K562 (cell line): ENCODE measurements around the gene CXCL13. TPM values are rescaled to one million over a fixed set of nuclear protein-coding genes. Genes with fewer than 3 reads are reported as not detected.

Experiments
- ATAC-seq: fragments of 200-7000 bp; cut with Tn5 transposase; 3 replicates; pipeline ENCODE4 v1.9.1; 2020; ENCODE audit warnings: moderate library complexity
- BruUV-seq: library from RNA; stranded (reverse); fragments of 400-500 nt; replicated peaks from 2 replicates; lab custom pipeline; 2021; lab: Mats Ljungman, UMichigan
- CTCF ChIA-PET: fragments of 300-600 bp; formaldehyde crosslinking; extraction: SDS; loops from one replicate; lab custom pipeline; 2021; ENCODE audit warnings: low intra/inter-chr PET ratio; lab: Yijun Ruan, JAX
- POLR2A ChIA-PET: fragments of 300-600, 350-650 bp; sonication (Branson Sonifier 250); formaldehyde crosslinking; extraction: SDS; loops from one replicate; lab custom pipeline; 2021; ENCODE audit warnings: antibody characterized with exemption, inconsistent platforms; lab: Yijun Ruan, JAX
- DNase-seq, 4 experiments: peaks; one replicate each; pipeline versions ENCODE4 v3.0.0 to v3.0.0-alpha.2; 2011 to 2018; ENCODE audit warnings: low spot score in 3 of 4, mixed read lengths in 3 of 4; ENCODE audit errors: extremely low read depth in 1 of 4
- FAIRE-seq: peaks from 2 replicates; lab custom pipeline; 2011; peaks lifted over from hg19 to GRCh38; lab: Jason Lieb, UNC
- H2AFZ ChIP-seq: 2 replicates; pipeline ENCODE4 v1.6.0; 2011; ENCODE audit warnings: low read depth, low read length, control low read depth, inconsistent platforms
- H3K27ac ChIP-seq: fragments of 200-600 bp; 3 replicates; pipeline ENCODE4 v1.8.0; 2011; ENCODE audit warnings: low read depth, mild to moderate bottlenecking, control low read depth, inconsistent platforms, low read length, moderate library complexity, mixed read lengths; ENCODE audit errors: extremely low read depth
- H3K27me3 ChIP-seq, 2 experiments: fragments of 300-600 bp in 1 of 2; 2 replicates in 1 of 2; 3 replicates in 1 of 2; pipeline versions ENCODE4 v1.6.0 to v1.8.0; 2011; ENCODE audit warnings: inconsistent platforms in 2 of 2, low read length in 2 of 2, mild to moderate bottlenecking in 1 of 2, mixed read lengths in 1 of 2, moderate library complexity in 1 of 2; ENCODE audit not compliant: control insufficient read depth in 2 of 2, insufficient read depth in 2 of 2
- H3K36me3 ChIP-seq: fragments of 300-600 bp; 3 replicates; pipeline ENCODE4 v1.8.0; 2011; ENCODE audit warnings: mild to moderate bottlenecking, low read length, inconsistent platforms; ENCODE audit not compliant: control insufficient read depth, insufficient read depth
- H3K4me1 ChIP-seq, 2 experiments: fragments of 200-600 bp in 1 of 2; replicated peaks in 1 of 2; 2 replicates in 1 of 2; 3 replicates in 1 of 2; pipeline versions ENCODE4 v1.5.1 to v1.8.0; 2011; ENCODE audit warnings: inconsistent platforms in 2 of 2, low read length in 2 of 2, mild to moderate bottlenecking in 1 of 2, mixed read lengths in 1 of 2, moderate library complexity in 1 of 2; ENCODE audit not compliant: control insufficient read depth in 2 of 2, insufficient read depth in 2 of 2
- H3K4me2 ChIP-seq: 2 replicates; pipeline ENCODE4 v1.6.1; 2011; ENCODE audit warnings: low read length, control low read depth, inconsistent platforms, mixed read lengths; ENCODE audit not compliant: insufficient read depth
- H3K4me3 ChIP-seq: fragments of 200-600 bp; sonication (generic), shearing (Covaris generic); 2 replicates; pipeline ENCODE4 v1.5.1; 2016; ENCODE audit warnings: control low read depth, inconsistent platforms
- H3K79me2 ChIP-seq: fragments of 200-600 bp; 3 replicates; pipeline ENCODE4 v1.8.0; 2011; ENCODE audit warnings: low read length, inconsistent platforms; ENCODE audit not compliant: control insufficient read depth, insufficient read depth
- H3K9ac ChIP-seq, 2 experiments: 2 replicates each; pipeline versions ENCODE4 v1.6.0 to v1.6.1; 2011; ENCODE audit warnings: low read depth in 2 of 2, low read length in 2 of 2, control low read depth in 1 of 2, inconsistent platforms in 1 of 2, mild to moderate bottlenecking in 1 of 2, mixed read lengths in 1 of 2; ENCODE audit not compliant: insufficient read depth in 1 of 2
- H3K9me1 ChIP-seq: one replicate; pipeline ENCODE4 v1.6.0; 2011; ENCODE audit warnings: inconsistent platforms, mild to moderate bottlenecking, low read length, moderate library complexity; ENCODE audit not compliant: control insufficient read depth, insufficient read depth
- H3K9me3 ChIP-seq: replicated peaks from 2 replicates; pipeline ENCODE4 v1.5.1; 2011; ENCODE audit warnings: low read depth, low read length, inconsistent platforms; ENCODE audit not compliant: control insufficient read depth, insufficient read depth
- H4K20me1 ChIP-seq: replicated peaks from 2 replicates; pipeline ENCODE4 v1.6.1; 2011; ENCODE audit warnings: low read length, inconsistent platforms, mixed read lengths; ENCODE audit not compliant: control insufficient read depth, insufficient read depth
- FOXJ2 ChIP-seq: fragments of 200-800 bp; sonication (Bioruptor generic); IDR thresholded peaks from 2 replicates; pipeline ENCODE4 v1.6.1; 2016; ENCODE audit warnings: missing genetic modification characterization, missing compliant biosample characterization
- KAT8 ChIP-seq: fragments of 450-650 bp; IDR thresholded peaks from 2 replicates; pipeline ENCODE4 v1.6.1; 2016; ENCODE audit warnings: low read depth, mild to moderate bottlenecking
- NCOA4 ChIP-seq: fragments of 450-650 bp; IDR thresholded peaks from 2 replicates; pipeline ENCODE4 v1.6.1; 2018; ENCODE audit warnings: mild to moderate bottlenecking; ENCODE audit not compliant: partially characterized antibody
- POLR2AphosphoS5 ChIP-seq: IDR thresholded peaks from 2 replicates; pipeline ENCODE4 v1.6.1; 2011; ENCODE audit warnings: mild to moderate bottlenecking, low read depth, low read length, moderate library complexity; ENCODE audit not compliant: control insufficient read depth, insufficient read depth
- RB1 ChIP-seq: fragments of 450-650 bp; IDR thresholded peaks from 2 replicates; pipeline ENCODE4 v1.6.1; 2017; ENCODE audit warnings: low read depth, mild to moderate bottlenecking
- SMARCA5 ChIP-seq: fragments of 450-650 bp; IDR thresholded peaks from 2 replicates; pipeline ENCODE4 v1.6.1; 2016
- ZBTB1 ChIP-seq: sonication (generic); formaldehyde crosslinking; IDR thresholded peaks from 2 replicates; pipeline ENCODE4 v1.8.1; 2023; ENCODE audit warnings: missing genetic modification reagents, low read depth, mild to moderate bottlenecking, borderline replicate concordance
- ZNF224 ChIP-seq: sonication (generic); formaldehyde crosslinking; IDR thresholded peaks from 2 replicates; pipeline ENCODE4 v1.8.0; 2022; ENCODE audit warnings: mild to moderate bottlenecking, missing genetic modification reagents
- ZNF318 ChIP-seq, 2 experiments: fragments of 450-650 bp; IDR thresholded peaks; 2 replicates each; pipeline ENCODE4 v1.6.1; 2016; ENCODE audit warnings: mild to moderate bottlenecking in 2 of 2, borderline replicate concordance in 1 of 2, low read depth in 1 of 2, moderate library complexity in 1 of 2
- WGBS: fragments of 100-300 bp; shearing (Covaris generic); methylation state at CpG from one replicate; pipeline ENCODE4 v1.1.6; 2016; ENCODE audit warnings: low coverage, mixed read lengths; ENCODE audit not compliant: insufficient coverage; ENCODE audit errors: missing lambda C conversion rate; 5-methylcytosine and 5-hydroxymethylcytosine counted together
- in situ Hi-C: fragments of 300-500 bp; cut with MboI; formaldehyde crosslinking; loops from 4 replicates; pipeline ENCODE4 v1.15.0; 2018; ENCODE audit warnings: inconsistent platforms, mixed read lengths
- intact Hi-C: fragments of 100-400 bp; cut with micrococcal nuclease; formaldehyde crosslinking; loops from 2 replicates; pipeline ENCODE4 v1.14.2; 2022
- polyA plus RNA-seq, 8 experiments: library from polyadenylated mRNA; depleted of rRNA in 4 of 8; stranded (reverse) in 5 of 8; unstranded in 3 of 8; fragments of >200 nt; fragmentation: Nextera tagmentation in 2 of 8; fragmentation: Illumina TruSeq in 1 of 8; extraction: Ambion mirVana in 2 of 8; extraction: Trizol in 1 of 8; gene quantifications; 2 replicates each; pipeline versions ENCODE4 v1.2.1 to v1.2.3, GENCODE V29; 2011 to 2014; ENCODE audit warnings: inconsistent platforms in 1 of 8, missing spikeins in 1 of 8
- total RNA-seq, 7 experiments: library from RNA; depleted of rRNA in 6 of 7; stranded (reverse); fragments of >200 nt in 6 of 7; fragmentation: Illumina TruSeq in 2 of 7; extraction: Trizol in 2 of 7; gene quantifications; 2 replicates each; pipeline versions ENCODE4 v1.2.1 to v1.2.3, GENCODE V29; 2011 to 2021; ENCODE audit warnings: low replicate concordance in 1 of 7
- TF ChIP-seq, protein P1 (sequence below): sonication (generic); formaldehyde crosslinking; IDR thresholded peaks from 2 replicates; pipeline ENCODE4 v1.8.1; 2023; ENCODE audit warnings: mild to moderate bottlenecking, missing genetic modification reagents
- TF ChIP-seq, protein P2 (sequence below): sonication (generic); formaldehyde crosslinking; IDR thresholded peaks from 2 replicates; pipeline ENCODE4 v1.8.0; 2022; ENCODE audit warnings: missing genetic modification reagents, mild to moderate bottlenecking, moderate library complexity, borderline replicate concordance

Gene CXCL13
- total and polyA plus RNA-seq, 9 of the 15 experiments (the other 6 are each of a cell fraction or from before 2014, with no cell fraction given) = not detected

GRCh38 chr4:77581724-77582123 lies 23.9 kb upstream of the CXCL13 start:
- H3K4me3 ChIP-seq = no peak overlapping the region
- no peaks in the 10 kb centered on the region for H3K9me3 ChIP-seq
- CTCF ChIA-PET = no interaction called here
- in situ Hi-C loops (no loop called here), intact Hi-C loops (no loop called here)
- no peak overlapping the region for H3K27ac ChIP-seq
- 0% methylated on average over 4 of the region's 4 CpGs for WGBS
- BruUV-seq = no TSS peak
- no peak overlapping the region for H2AFZ ChIP-seq
- H3K9me1 ChIP-seq = no peaks in the 10 kb centered on the region
- DNase-seq (no peak), ATAC-seq (no peak), FAIRE-seq (no peak)
- H3K4me1 ChIP-seq = no peaks in the 10 kb centered on the region
- H3K27me3 ChIP-seq = no peaks in the 10 kb centered on the region; a peak in 1 of 5 replicates
- H3K4me2 ChIP-seq = no peak overlapping the region
- no peaks in the 10 kb centered on the region for H3K79me2 ChIP-seq
- no peak overlapping the region for H3K9ac ChIP-seq
- POLR2A ChIA-PET = no interaction called here
- no peaks in the 10 kb centered on the region for H4K20me1 ChIP-seq
- no peaks in the 10 kb centered on the region for H3K36me3 ChIP-seq
- TF ChIP-seq POLR2AphosphoS5 = no peak
- no peak for TF ChIP-seq KAT8
- no peak for TF ChIP-seq RB1
- no peak for TF ChIP-seq ZNF224 (CRISPR knock-in tag)
- TF ChIP-seq ZBTB1 (CRISPR knock-in tag) = no peak
- no peak for TF ChIP-seq ZNF318 (IDR thresholded peaks at IDR 0.05; ENCODE audit: borderline replicate concordance in 1 of 2, low read depth in 1 of 2)
- TF ChIP-seq, protein P1, sequence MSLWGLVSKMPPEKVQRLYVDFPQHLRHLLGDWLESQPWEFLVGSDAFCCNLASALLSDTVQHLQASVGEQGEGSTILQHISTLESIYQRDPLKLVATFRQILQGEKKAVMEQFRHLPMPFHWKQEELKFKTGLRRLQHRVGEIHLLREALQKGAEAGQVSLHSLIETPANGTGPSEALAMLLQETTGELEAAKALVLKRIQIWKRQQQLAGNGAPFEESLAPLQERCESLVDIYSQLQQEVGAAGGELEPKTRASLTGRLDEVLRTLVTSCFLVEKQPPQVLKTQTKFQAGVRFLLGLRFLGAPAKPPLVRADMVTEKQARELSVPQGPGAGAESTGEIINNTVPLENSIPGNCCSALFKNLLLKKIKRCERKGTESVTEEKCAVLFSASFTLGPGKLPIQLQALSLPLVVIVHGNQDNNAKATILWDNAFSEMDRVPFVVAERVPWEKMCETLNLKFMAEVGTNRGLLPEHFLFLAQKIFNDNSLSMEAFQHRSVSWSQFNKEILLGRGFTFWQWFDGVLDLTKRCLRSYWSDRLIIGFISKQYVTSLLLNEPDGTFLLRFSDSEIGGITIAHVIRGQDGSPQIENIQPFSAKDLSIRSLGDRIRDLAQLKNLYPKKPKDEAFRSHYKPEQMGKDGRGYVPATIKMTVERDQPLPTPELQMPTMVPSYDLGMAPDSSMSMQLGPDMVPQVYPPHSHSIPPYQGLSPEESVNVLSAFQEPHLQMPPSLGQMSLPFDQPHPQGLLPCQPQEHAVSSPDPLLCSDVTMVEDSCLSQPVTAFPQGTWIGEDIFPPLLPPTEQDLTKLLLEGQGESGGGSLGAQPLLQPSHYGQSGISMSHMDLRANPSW (CRISPR knock-in tag) = no peak
- TF ChIP-seq, protein P2, sequence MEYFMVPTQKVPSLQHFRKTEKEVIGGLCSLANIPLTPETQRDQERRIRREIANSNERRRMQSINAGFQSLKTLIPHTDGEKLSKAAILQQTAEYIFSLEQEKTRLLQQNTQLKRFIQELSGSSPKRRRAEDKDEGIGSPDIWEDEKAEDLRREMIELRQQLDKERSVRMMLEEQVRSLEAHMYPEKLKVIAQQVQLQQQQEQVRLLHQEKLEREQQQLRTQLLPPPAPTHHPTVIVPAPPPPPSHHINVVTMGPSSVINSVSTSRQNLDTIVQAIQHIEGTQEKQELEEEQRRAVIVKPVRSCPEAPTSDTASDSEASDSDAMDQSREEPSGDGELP = no peak
- TF ChIP-seq SMARCA5 = no peak
- no peak for TF ChIP-seq FOXJ2 (tag)
- no peak for TF ChIP-seq NCOA4
